Thoracic aorta (tissue), 2 donors: Measurements from ENCODE around the gene NRTN. TPM values are rescaled to one million over a fixed set of nuclear protein-coding genes. Genes with fewer than 3 reads are reported as not detected.

Experiments
- ATAC-seq: fragments of 150-250 bp; one replicate; pipeline ENCODE4 v1.8.0; 2017; ENCODE audit warnings: low read depth; ENCODE audit not compliant: insufficient number of reproducible peaks, low FRiP score
- DNase-seq: peaks from one replicate; pipeline ENCODE4 v3.0.0-alpha.2; 2020; ENCODE audit warnings: low spot score
- H3K27ac ChIP-seq, 2 donors: fragments of 200-600 bp; sonication (generic); 1 replicate in 1 of 2; 2 replicates in 1 of 2; pipeline ENCODE4 v1.5.1; 2016; ENCODE audit warnings: mild to moderate bottlenecking in 2 of 2, moderate library complexity in 2 of 2
- H3K27me3 ChIP-seq: fragments of 200-600 bp; sonication (generic); replicated peaks from 2 replicates; pipeline ENCODE4 v1.6.0; 2016; ENCODE audit warnings: mild to moderate bottlenecking; ENCODE audit not compliant: insufficient read depth
- H3K36me3 ChIP-seq: fragments of 200-600 bp; sonication (generic); one replicate; pipeline ENCODE4 v1.5.1; 2016
- H3K4me1 ChIP-seq, 2 donors: fragments of 200-600 bp; sonication (generic); 1 replicate in 1 of 2; 2 replicates in 1 of 2; pipeline versions ENCODE4 v1.5.1 to v1.6.0; 2016; ENCODE audit warnings: low read depth in 2 of 2, mild to moderate bottlenecking in 1 of 2; ENCODE audit not compliant: control insufficient read depth in 1 of 2
- H3K4me3 ChIP-seq: fragments of 200-600 bp; sonication (generic); 2 replicates; pipeline ENCODE4 v1.5.1; 2016; ENCODE audit warnings: mild to moderate bottlenecking
- H3K9me3 ChIP-seq: fragments of 200-600 bp; sonication (generic); 2 replicates; pipeline ENCODE4 v1.5.1; 2016
- CTCF ChIP-seq: fragments of 200-600 bp; sonication (generic); IDR thresholded peaks from one replicate; pipeline ENCODE4 v1.5.1; 2019; ENCODE audit warnings: antibody characterized with exemption
- total RNA-seq, 2 donors: library from RNA; depleted of rRNA; stranded (reverse); fragments of >200 nt; gene quantifications; one replicate each; pipeline versions ENCODE4 v1.1.0 to v1.2.3, GENCODE V29; 2016

NRTN gene
- total RNA-seq, 2 donors from 2014 or later = not detected

GRCh38 chr19:5809053-5809452 lies 4.2 kb downstream of the NRTN start:
- H3K4me3 ChIP-seq = no peak overlapping the region
- H3K27ac ChIP-seq = no peak overlapping the region
- peaks cover 5% of the 10 kb centered on the region for H3K27me3 ChIP-seq
- no peak for DNase-seq
- ATAC-seq = no peak
- H3K4me1 ChIP-seq = no peaks in the 10 kb centered on the region
- H3K9me3 ChIP-seq = no peaks in the 10 kb centered on the region
- no peaks in the 10 kb centered on the region for H3K36me3 ChIP-seq
- TF ChIP-seq CTCF = no peak

GRCh38 chr19:5809469-5809868 lies 4.6 kb downstream of the NRTN start:
- Histone ChIP-seq H3K9me3 (no peaks in the 10 kb centered on the region), H3K4me1 (no peaks in the 10 kb centered on the region), H3K4me3 (no peak overlapping the region), H3K36me3 (no peaks in the 10 kb centered on the region), H3K27ac (no peak overlapping the region), H3K27me3 (peaks cover 5% of the 10 kb centered on the region)
- no peak for TF ChIP-seq CTCF
- DNase-seq (no peak), ATAC-seq (no peak)

- Histone ChIP-seq H3K4me3 (no peak overlapping the region), H3K27me3 (no peaks in the 10 kb centered on the region), H3K27ac (no peak overlapping the region), H3K36me3 (no peaks in the 10 kb centered on the region), H3K4me1 (no peaks in the 10 kb centered on the region), H3K9me3 (no peaks in the 10 kb centered on the region)
- DNase-seq (no peak), ATAC-seq (no peak)
- no peak for TF ChIP-seq CTCF
Measured at GRCh38 chr19:5811117-5811516, 6.2 kb downstream of the NRTN start.

- no peak overlapping the region for H3K27ac ChIP-seq
- no peaks in the 10 kb centered on the region for H3K9me3 ChIP-seq
- H3K4me3 ChIP-seq = no peak overlapping the region
- DNase-seq (no peak), ATAC-seq (no peak)
- H3K27me3 ChIP-seq = no peaks in the 10 kb centered on the region
- no peak for TF ChIP-seq CTCF
- H3K36me3 ChIP-seq = no peaks in the 10 kb centered on the region
- no peaks in the 10 kb centered on the region for H3K4me1 ChIP-seq
Measured at GRCh38 chr19:5814123-5814851, 9.4 kb downstream of the NRTN start.

- Histone ChIP-seq H3K27ac (no peak overlapping the region), H3K36me3 (no peaks in the 10 kb centered on the region), H3K4me3 (no peak overlapping the region), H3K27me3 (no peaks in the 10 kb centered on the region), H3K4me1 (no peaks in the 10 kb centered on the region), H3K9me3 (no peaks in the 10 kb centered on the region)
- TF ChIP-seq CTCF = no peak
- ATAC-seq = no peak
- no peak for DNase-seq
Measured at GRCh38 chr19:5814852-5815246, 10.0 kb downstream of the NRTN start.
